Mesendoderm (in vitro differentiated cells): ENCODE data around the gene PDE6A.
"Not testable (repeated sequence)": the region's sequence is repeated elsewhere in the genome, so short reads cannot be mapped to it uniquely, and the experiment has no call there.

Source experiments
- DNase-seq: peaks from one replicate; pipeline ENCODE4 v3.0.0; 2013
- H2AK5ac ChIP-seq: 2 replicates; pipeline ENCODE4 v1.6.1; 2013; ENCODE audit warnings: low read length, inconsistent platforms
- H2BK120ac ChIP-seq: 2 replicates; pipeline ENCODE4 v1.6.1; 2013; ENCODE audit warnings: low read depth, mild to moderate bottlenecking, low read length, moderate library complexity, mixed read lengths
- H2BK15ac ChIP-seq: replicated peaks from 2 replicates; pipeline ENCODE4 v1.6.1; 2013; ENCODE audit warnings: low read depth, mild to moderate bottlenecking, moderate library complexity
- H2BK5ac ChIP-seq: 2 replicates; pipeline ENCODE4 v1.6.1; 2013; ENCODE audit warnings: low read length, inconsistent platforms
- H3K18ac ChIP-seq: 2 replicates; pipeline ENCODE4 v1.6.1; 2013; ENCODE audit warnings: mild to moderate bottlenecking, low read length, mixed read lengths
- H3K23ac ChIP-seq: one replicate; pipeline ENCODE4 v1.6.1; 2013; ENCODE audit warnings: low read length
- H3K27ac ChIP-seq: 2 replicates; pipeline ENCODE4 v1.5.1; 2013; ENCODE audit warnings: low read depth, mild to moderate bottlenecking, inconsistent platforms, low read length, moderate library complexity
- H3K27me3 ChIP-seq: 2 replicates; pipeline ENCODE4 v1.6.1; 2013; ENCODE audit warnings: low read length, control low read depth, mild to moderate bottlenecking, inconsistent platforms; ENCODE audit not compliant: insufficient read depth, poor library complexity
- H3K36me3 ChIP-seq: 2 replicates; pipeline ENCODE4 v1.6.1; 2013; ENCODE audit warnings: low read length, inconsistent platforms; ENCODE audit not compliant: control insufficient read depth, insufficient read depth
- H3K4ac ChIP-seq: one replicate; pipeline ENCODE4 v1.6.1; 2013; ENCODE audit warnings: low read depth, mild to moderate bottlenecking, low read length, moderate library complexity
- H3K4me1 ChIP-seq: 2 replicates; pipeline ENCODE4 v1.6.1; 2013; ENCODE audit warnings: low read depth, low read length, inconsistent platforms; ENCODE audit not compliant: control insufficient read depth
- H3K4me2 ChIP-seq: 2 replicates; pipeline ENCODE4 v1.6.1; 2013; ENCODE audit warnings: low read length
- H3K4me3 ChIP-seq: 2 replicates; pipeline ENCODE4 v1.5.1; 2013; ENCODE audit warnings: mild to moderate bottlenecking, low read length
- H3K56ac ChIP-seq: one replicate; pipeline ENCODE4 v1.6.1; 2013; ENCODE audit warnings: low read length
- H3K79me1 ChIP-seq: 2 replicates; pipeline ENCODE4 v1.6.1; 2013; ENCODE audit warnings: low read length, inconsistent platforms
- H3K79me2 ChIP-seq: 2 replicates; pipeline ENCODE4 v1.6.1; 2013; ENCODE audit warnings: mild to moderate bottlenecking, low read length; ENCODE audit not compliant: control insufficient read depth, insufficient read depth
- H3K9ac ChIP-seq: 2 replicates; pipeline ENCODE4 v1.6.1; 2013; ENCODE audit warnings: low read length, inconsistent platforms
- H4K5ac ChIP-seq: one replicate; pipeline ENCODE4 v1.6.1; 2013; ENCODE audit warnings: low read length
- H4K8ac ChIP-seq: one replicate; pipeline ENCODE4 v1.6.1; 2013; ENCODE audit warnings: low read depth, mild to moderate bottlenecking, control low read depth, low read length, moderate library complexity
- WGBS: extraction: QIAGEN DNeasy Blood & Tissue Kit; methylation state at CpG from one replicate; pipeline ENCODE4 v1.1.7; 2013; ENCODE audit warnings: low lambda C conversion rate, missing lambda C conversion rate; ENCODE audit not compliant: insufficient coverage; ENCODE audit errors: extremely low coverage; 5-methylcytosine and 5-hydroxymethylcytosine counted together

PDE6A gene

GRCh38 chr5:149886692-149887470 lies 57.7 kb downstream of the PDE6A start:
- Histone ChIP-seq H3K23ac (no peak overlapping the region), H3K9ac (no peak overlapping the region), H3K27me3 (no peaks in the 10 kb centered on the region), H3K4me3 (no peak overlapping the region), H3K4ac (no peak overlapping the region), H2AK5ac (no peak overlapping the region), H3K79me2 (no peaks in the 10 kb centered on the region), H2BK120ac (no peak overlapping the region), H3K27ac (no peak overlapping the region), H3K36me3 (no peaks in the 10 kb centered on the region), H3K18ac (no peak overlapping the region), H3K4me2 (no peak overlapping the region), H3K79me1 (no peaks in the 10 kb centered on the region), H2BK15ac (no peak overlapping the region), H4K5ac (no peak overlapping the region), H3K56ac (no peak overlapping the region), H3K4me1 (no peaks in the 10 kb centered on the region), H2BK5ac (no peak overlapping the region), H4K8ac (no peak overlapping the region)
- DNase-seq, result no peak
- WGBS, result no CpG with 5 or more reads among the region's 6 CpGs

GRCh38 chr5:149886060-149886459 lies 58.5 kb downstream of the PDE6A start:
- Histone ChIP-seq H4K5ac (no peak overlapping the region), H3K4me3 (no peak overlapping the region), H3K18ac (no peak overlapping the region), H3K4me1 (no peaks in the 10 kb centered on the region), H3K9ac (no peak overlapping the region), H3K27ac (no peak overlapping the region), H3K56ac (no peak overlapping the region), H2BK5ac (no peak overlapping the region), H3K79me1 (no peaks in the 10 kb centered on the region), H3K4ac (no peak overlapping the region), H3K36me3 (no peaks in the 10 kb centered on the region), H2BK120ac (no peak overlapping the region), H3K4me2 (no peak overlapping the region), H2BK15ac (no peak overlapping the region), H4K8ac (no peak overlapping the region), H2AK5ac (no peak overlapping the region), H3K27me3 (no peaks in the 10 kb centered on the region), H3K79me2 (no peaks in the 10 kb centered on the region), H3K23ac (no peak overlapping the region)
- DNase-seq, result no peak
- WGBS, result no CpG with 5 or more reads among the region's 7 CpGs

- no peaks in the 10 kb centered on the region for H3K4me1 ChIP-seq
- DNase-seq, result no peak
- no peaks in the 10 kb centered on the region for H3K36me3 ChIP-seq
- no peak overlapping the region for H4K5ac ChIP-seq
- H4K8ac ChIP-seq, result no peak overlapping the region
- H2BK15ac ChIP-seq, result no peak overlapping the region
- H3K18ac ChIP-seq, result no peak overlapping the region
- no CpG with 5 or more reads among the region's 2 CpGs for WGBS
- H2BK5ac ChIP-seq, result no peak overlapping the region
- no peak overlapping the region for H3K4me3 ChIP-seq
- H3K56ac ChIP-seq, result no peak overlapping the region
- H2BK120ac ChIP-seq, result no peak overlapping the region
- H3K79me1 ChIP-seq, result no peaks in the 10 kb centered on the region
- H3K4me2 ChIP-seq, result no peak overlapping the region
- no peak overlapping the region for H3K4ac ChIP-seq
- H2AK5ac ChIP-seq, result no peak overlapping the region
- H3K27me3 ChIP-seq, result no peaks in the 10 kb centered on the region
- H3K27ac ChIP-seq, result no peak overlapping the region
- no peaks in the 10 kb centered on the region for H3K79me2 ChIP-seq
- H3K9ac ChIP-seq, result no peak overlapping the region
- H3K23ac ChIP-seq, result no peak overlapping the region
These were observed 59.1 kb downstream of the PDE6A start for GRCh38 chr5:149885513-149885912.

GRCh38 chr5:149883550-149883949 lies 61.0 kb downstream of the PDE6A start:
- H3K4me3 ChIP-seq, result no peak overlapping the region
- no peak overlapping the region for H3K27ac ChIP-seq
- no peak overlapping the region for H2AK5ac ChIP-seq
- H3K36me3 ChIP-seq, result no peaks in the 10 kb centered on the region
- no peak overlapping the region for H3K56ac ChIP-seq
- H2BK5ac ChIP-seq, result no peak overlapping the region
- no peak for DNase-seq
- no peak overlapping the region for H4K5ac ChIP-seq
- no peak overlapping the region for H3K4me2 ChIP-seq
- H4K8ac ChIP-seq, result no peak overlapping the region
- no peaks in the 10 kb centered on the region for H3K79me2 ChIP-seq
- no peak overlapping the region for H3K23ac ChIP-seq
- no peak overlapping the region for H2BK120ac ChIP-seq
- no CpG with 5 or more reads among the region's 2 CpGs for WGBS
- H3K4me1 ChIP-seq, result no peaks in the 10 kb centered on the region
- no peak overlapping the region for H2BK15ac ChIP-seq
- H3K18ac ChIP-seq, result no peak overlapping the region
- no peaks in the 10 kb centered on the region for H3K27me3 ChIP-seq
- no peak overlapping the region for H3K9ac ChIP-seq
- H3K79me1 ChIP-seq, result no peaks in the 10 kb centered on the region
- H3K4ac ChIP-seq, result no peak overlapping the region

GRCh38 chr5:149882633-149883032 lies 62.0 kb downstream of the PDE6A start:
- H2BK120ac ChIP-seq, H2BK15ac ChIP-seq, H3K23ac ChIP-seq, H3K4me2 ChIP-seq, H4K8ac ChIP-seq, H3K56ac ChIP-seq, H3K79me2 ChIP-seq, H3K27ac ChIP-seq, H3K4me3 ChIP-seq, H3K36me3 ChIP-seq, H3K4me1 ChIP-seq, H2AK5ac ChIP-seq, H3K27me3 ChIP-seq, H3K79me1 ChIP-seq, DNase-seq, H3K18ac ChIP-seq, H2BK5ac ChIP-seq, H3K9ac ChIP-seq, H4K5ac ChIP-seq, H3K4ac ChIP-seq: not testable (repeated sequence)
- no CpG with 5 or more reads among the region's 10 CpGs for WGBS

- H3K4me2 ChIP-seq, result no peak overlapping the region
- no CpG with 5 or more reads among the region's 4 CpGs for WGBS
- no peaks in the 10 kb centered on the region for H3K79me1 ChIP-seq
- H3K27me3 ChIP-seq, result no peaks in the 10 kb centered on the region
- no peaks in the 10 kb centered on the region for H3K36me3 ChIP-seq
- H3K4me1 ChIP-seq, result no peaks in the 10 kb centered on the region
- H2AK5ac ChIP-seq, result no peak overlapping the region
- no peak overlapping the region for H2BK120ac ChIP-seq
- no peak overlapping the region for H3K56ac ChIP-seq
- H3K27ac ChIP-seq, result no peak overlapping the region
- no peak overlapping the region for H3K9ac ChIP-seq
- no peak overlapping the region for H3K4ac ChIP-seq
- H3K23ac ChIP-seq, result no peak overlapping the region
- no peaks in the 10 kb centered on the region for H3K79me2 ChIP-seq
- no peak overlapping the region for H3K4me3 ChIP-seq
- no peak overlapping the region for H4K8ac ChIP-seq
- DNase-seq, result no peak
- no peak overlapping the region for H2BK5ac ChIP-seq
- H2BK15ac ChIP-seq, result no peak overlapping the region
- no peak overlapping the region for H3K18ac ChIP-seq
- H4K5ac ChIP-seq, result no peak overlapping the region
These were observed 62.7 kb downstream of the PDE6A start for GRCh38 chr5:149881874-149882273.
